HEK293 (cell line): ENCODE measurements around the gene KDM4B.

ENCODE experiments used
- CTCF ChIA-PET: fragments of 350-600 bp; formaldehyde crosslinking; extraction: SDS; loops from one replicate; lab custom pipeline; 2021; ENCODE audit warnings: antibody characterized with exemption; lab: Yijun Ruan, JAX
- POLR2A ChIA-PET: fragments of 300-600 bp; formaldehyde crosslinking; extraction: SDS; loops from one replicate; lab custom pipeline; 2020; ENCODE audit warnings: antibody characterized with exemption, inconsistent platforms; lab: Yijun Ruan, JAX
- H3K27ac ChIP-seq: fragments of 200-500 bp; sonication (Bioruptor generic); 2 replicates; pipeline ENCODE4 v1.5.1; 2014; ENCODE audit warnings: low read depth, low read length, control low read depth, inconsistent platforms; ENCODE audit errors: extremely low read depth
- H3K36me3 ChIP-seq, 2 experiments: fragments of 200-500 bp in 1 of 2; sonication (Bioruptor generic) in 1 of 2; 1 replicate in 1 of 2; 2 replicates in 1 of 2; pipeline ENCODE4 v1.5.1; 2014 to 2017; ENCODE audit warnings: inconsistent platforms in 2 of 2, low read length in 2 of 2; ENCODE audit not compliant: control insufficient read depth in 2 of 2, insufficient read depth in 1 of 2
- H3K4me1 ChIP-seq: fragments of 200-500 bp; sonication (Bioruptor generic); 2 replicates; pipeline ENCODE4 v1.5.1; 2014; ENCODE audit warnings: mild to moderate bottlenecking, low read length, inconsistent platforms; ENCODE audit not compliant: control insufficient read depth, insufficient read depth
- H3K4me3 ChIP-seq: 2 replicates; pipeline ENCODE4 v1.5.1; 2011; ENCODE audit warnings: low read depth, mild to moderate bottlenecking, control low read depth, low read length, moderate library complexity
- H3K9me3 ChIP-seq: fragments of 200-500 bp; sonication (Bioruptor generic); 2 replicates; pipeline ENCODE4 v1.5.1; 2014; ENCODE audit warnings: low read depth, low read length, inconsistent platforms; ENCODE audit not compliant: control insufficient read depth, insufficient read depth
- GLIS1 ChIP-seq: fragments of 450-650 bp; formaldehyde crosslinking; IDR thresholded peaks from 2 replicates; pipeline ENCODE4 v1.5.1; 2016; ENCODE audit warnings: missing biosample characterization, missing genetic modification characterization
- GLIS2 ChIP-seq: fragments of 450-650 bp; formaldehyde crosslinking; IDR thresholded peaks from 2 replicates; pipeline ENCODE4 v1.5.1; 2016; ENCODE audit warnings: missing biosample characterization, missing genetic modification characterization
- KLF16 ChIP-seq: fragments of 450-650 bp; formaldehyde crosslinking; IDR thresholded peaks from 2 replicates; pipeline ENCODE4 v1.5.1; 2017; ENCODE audit warnings: missing biosample characterization, missing genetic modification characterization
- WT1 ChIP-seq: fragments of 450-650 bp; formaldehyde crosslinking; IDR thresholded peaks from 2 replicates; pipeline ENCODE4 v1.5.1; 2016; ENCODE audit warnings: missing biosample characterization, missing genetic modification characterization
- ZBTB21 ChIP-seq: fragments of 450-650 bp; formaldehyde crosslinking; IDR thresholded peaks from 2 replicates; pipeline ENCODE4 v1.5.1; 2017; ENCODE audit warnings: missing biosample characterization, missing genetic modification characterization
- ZBTB49 ChIP-seq: fragments of 450-650 bp; formaldehyde crosslinking; IDR thresholded peaks from 2 replicates; pipeline ENCODE4 v1.5.1; 2016; ENCODE audit warnings: missing biosample characterization, missing genetic modification characterization, low read depth
- ZNF140 ChIP-seq: fragments of 450-650 bp; formaldehyde crosslinking; IDR thresholded peaks from 2 replicates; pipeline ENCODE4 v1.5.1; 2016; ENCODE audit warnings: missing biosample characterization, missing genetic modification characterization
- ZNF157 ChIP-seq: fragments of 450-650 bp; formaldehyde crosslinking; IDR thresholded peaks from 2 replicates; pipeline ENCODE4 v1.5.1; 2016; ENCODE audit warnings: missing biosample characterization, missing genetic modification characterization
- ZNF24 ChIP-seq: fragments of 450-650 bp; formaldehyde crosslinking; IDR thresholded peaks from 2 replicates; pipeline ENCODE4 v1.5.1; 2016; ENCODE audit warnings: missing biosample characterization, missing genetic modification characterization
- ZNF324 ChIP-seq: fragments of 450-650 bp; formaldehyde crosslinking; IDR thresholded peaks from 2 replicates; pipeline ENCODE4 v1.5.1; 2016; ENCODE audit warnings: missing biosample characterization, missing genetic modification characterization
- ZNF335 ChIP-seq: fragments of 450-650 bp; formaldehyde crosslinking; conservative IDR thresholded peaks from 2 replicates; pipeline ENCODE4 v1.5.1; 2016; ENCODE audit warnings: missing biosample characterization, missing genetic modification characterization
- ZNF433 ChIP-seq: fragments of 450-650 bp; formaldehyde crosslinking; IDR thresholded peaks from 2 replicates; pipeline ENCODE4 v1.5.1; 2016; ENCODE audit warnings: missing biosample characterization, missing genetic modification characterization, low read depth
- ZNF488 ChIP-seq: fragments of 450-650 bp; formaldehyde crosslinking; IDR thresholded peaks from 2 replicates; pipeline ENCODE4 v1.5.1; 2016; ENCODE audit warnings: missing biosample characterization, missing genetic modification characterization
- ZNF518A ChIP-seq: fragments of 450-650 bp; formaldehyde crosslinking; conservative IDR thresholded peaks from 2 replicates; pipeline ENCODE4 v1.5.1; 2016; ENCODE audit warnings: low read depth, missing biosample characterization, missing genetic modification characterization
- ZSCAN18 ChIP-seq: fragments of 450-650 bp; formaldehyde crosslinking; IDR thresholded peaks from 2 replicates; pipeline ENCODE4 v1.5.1; 2016; ENCODE audit warnings: missing biosample characterization, missing genetic modification characterization

KDM4B gene

GRCh38 chr19:5065663-5066093 lies 96.8 kb downstream of the KDM4B start (continued):
- TF ChIP-seq ZBTB49 (tag by site-specific recombination) (no peak), ZNF433 (tag by site-specific recombination) (no peak), ZNF488 (tag by site-specific recombination) (no peak), ZNF518A (no peak), GLIS1 (tag by site-specific recombination) (no peak), KLF16 (tag by site-specific recombination) (no peak), ZNF157 (no peak)
- TF ChIP-seq, all 188 proteins: peak for 0

GRCh38 chr19:5066768-5067167 lies 97.9 kb downstream of the KDM4B start:
- ChIA-PET CTCF (interaction anchor here (1.2 kb wide), 1 partner anchor 18 kb away, joined by 6 read pairs; no protein-coding TSS in a partner anchor), POLR2A (no interaction called here)
- TF ChIP-seq ZSCAN18 (tag by site-specific recombination) = no peak
- no peak for TF ChIP-seq ZNF518A
- no peak for TF ChIP-seq ZNF324 (tag by site-specific recombination)
- no peak for TF ChIP-seq ZNF157
- TF ChIP-seq ZBTB21 (tag by site-specific recombination) = no peak
- no peak for TF ChIP-seq ZNF24 (tag by site-specific recombination)
- TF ChIP-seq ZNF335 (tag by site-specific recombination) = no peak
- no peak for TF ChIP-seq GLIS2 (tag by site-specific recombination)
- no peak for TF ChIP-seq ZNF140
- no peak for TF ChIP-seq WT1 (tag by site-specific recombination)
- no peak overlapping the region for H3K4me3 ChIP-seq
- no peaks in the 10 kb centered on the region for H3K9me3 ChIP-seq
- H3K27ac ChIP-seq = no peak overlapping the region
- H3K36me3 ChIP-seq = peaks cover 4 to 17% of the 10 kb centered on the region in 2 experiments; a peak in 2 of 3 replicates
- H3K4me1 ChIP-seq = no peaks in the 10 kb centered on the region
